ENCODE data around the gene FAM43B.
A peak's percentile ranks its signal among the peaks of the same experiment; 100 is the strongest.

FAM43B gene

GRCh38 chr1:20538760-20539551, 13.4 kb upstream of the FAM43B start:
- no peak for DNase-seq
- H3K36me3 ChIP-seq, result no peaks in the 10 kb centered on the region
- H3K4me1 ChIP-seq, result no peaks in the 10 kb centered on the region
- H3K27me3 ChIP-seq, result peaks cover 0 to 41% of the 10 kb centered on the region in 2 donors
- H3K9me3 ChIP-seq, result no peaks in the 10 kb centered on the region
- no peak for TF ChIP-seq CTCF (IDR thresholded peaks at IDR 0.05)
- intact Hi-C loops (cut with DNase I; ENCODE audit: low total_unique reads), result no loop called here
- no peak overlapping the region for H3K27ac ChIP-seq
- no peak overlapping the region for H3K4me3 ChIP-seq

- H3K36me3 ChIP-seq, result no peaks in the 10 kb centered on the region
- H3K4me1 ChIP-seq, result no peaks in the 10 kb centered on the region
- H3K27ac ChIP-seq, result no peak overlapping the region
- intact Hi-C loops (cut with DNase I; ENCODE audit: low total_unique reads), result no loop called here
- H3K9me3 ChIP-seq, result no peaks in the 10 kb centered on the region
- TF ChIP-seq CTCF (IDR thresholded peaks at IDR 0.05), result no peak
- peaks cover 0 to 31% of the 10 kb centered on the region in 2 donors for H3K27me3 ChIP-seq
- H3K4me3 ChIP-seq, result no peak overlapping the region
- no peak for DNase-seq
Measured at GRCh38 chr1:20540281-20540680, 12.1 kb upstream of the FAM43B start.

- H3K36me3 ChIP-seq, result no peaks in the 10 kb centered on the region
- no peak overlapping the region for H3K4me3 ChIP-seq
- no peaks in the 10 kb centered on the region for H3K9me3 ChIP-seq
- no peak for DNase-seq
- H3K27me3 ChIP-seq, result peaks cover 0 to 21% of the 10 kb centered on the region in 2 donors
- no peak overlapping the region for H3K27ac ChIP-seq
- H3K4me1 ChIP-seq, result no peaks in the 10 kb centered on the region
- TF ChIP-seq CTCF (IDR thresholded peaks at IDR 0.05), result no peak
- intact Hi-C loops (cut with DNase I; ENCODE audit: low total_unique reads), result no loop called here
Measured at GRCh38 chr1:20546637-20547036, 5.7 kb upstream of the FAM43B start.

GRCh38 chr1:20551161-20551560, 1.2 kb upstream of the FAM43B start:
- DNase-seq, result no peak
- no peak overlapping the region for H3K27ac ChIP-seq
- TF ChIP-seq CTCF (IDR thresholded peaks at IDR 0.05), result no peak
- H3K9me3 ChIP-seq, result no peaks in the 10 kb centered on the region
- H3K4me1 ChIP-seq, result peaks cover 0 to 26% (median 9%) of the 10 kb centered on the region in 4 donors
- intact Hi-C loops (cut with DNase I; ENCODE audit: low total_unique reads), result no loop called here
- H3K4me3 ChIP-seq, result no peak overlapping the region
- no peaks in the 10 kb centered on the region for H3K36me3 ChIP-seq
- H3K27me3 ChIP-seq, result peaks cover 0 to 59% of the 10 kb centered on the region in 2 donors

- intact Hi-C loops (cut with DNase I; ENCODE audit: low total_unique reads), result no loop called here
- TF ChIP-seq CTCF (IDR thresholded peaks at IDR 0.05), result no peak
- Histone ChIP-seq H3K27ac (no peak overlapping the region), H3K36me3 (no peaks in the 10 kb centered on the region), H3K27me3 (peaks cover 0 to 66% of the 10 kb centered on the region in 2 donors), H3K4me1 (peaks cover 0 to 26% (median 9%) of the 10 kb centered on the region in 4 donors), H3K4me3 (peak overlapping the region; percentile 27 to 43), H3K9me3 (no peaks in the 10 kb centered on the region)
- no peak for DNase-seq
Measured at GRCh38 chr1:20552728-20553445, 514 bp downstream of the FAM43B start.

Measured in tibial artery (tissue), 4 donors.